Keratinocyte (primary cell): Measurements from ENCODE around the gene FN3K. TPM values are rescaled to one million over a fixed set of nuclear protein-coding genes. Genes with fewer than 3 reads are reported as not detected.
A peak's percentile ranks its signal among the peaks of the same experiment; 100 is the strongest.

Experiments used
- DNase-seq: peaks from one replicate; pipeline ENCODE4 v3.0.0-alpha.2; 2011; ENCODE audit warnings: low read depth, missing footprints, low spot score
- FAIRE-seq: peaks from 2 replicates; lab custom pipeline; 2011; peaks lifted over from hg19 to GRCh38; lab: Jason Lieb, UNC
- H2AFZ ChIP-seq: 2 replicates; pipeline ENCODE4 v1.6.0; 2012; ENCODE audit warnings: low read length, control low read depth, inconsistent platforms; ENCODE audit not compliant: control insufficient read depth
- H3K27ac ChIP-seq: 2 replicates; pipeline ENCODE4 v1.5.1; 2011; ENCODE audit warnings: low read length; ENCODE audit not compliant: control insufficient read depth, insufficient read depth
- H3K27me3 ChIP-seq: 3 replicates; pipeline ENCODE4 v1.6.0; 2011; ENCODE audit warnings: low read length; ENCODE audit not compliant: control insufficient read depth, insufficient read depth; ENCODE audit errors: extremely low read depth
- H3K36me3 ChIP-seq, 2 experiments: 2 replicates in 1 of 2; 3 replicates in 1 of 2; pipeline ENCODE4 v1.5.1; 2011; ENCODE audit warnings: low read length in 2 of 2, mild to moderate bottlenecking in 1 of 2; ENCODE audit not compliant: control insufficient read depth in 2 of 2, insufficient read depth in 2 of 2; ENCODE audit errors: extremely low read depth in 1 of 2
- H3K4me1 ChIP-seq: 3 replicates; pipeline ENCODE4 v1.5.1; 2011; ENCODE audit warnings: low read length; ENCODE audit not compliant: control insufficient read depth, insufficient read depth; ENCODE audit errors: extremely low read depth
- H3K4me2 ChIP-seq: 3 replicates; pipeline ENCODE4 v1.6.0; 2011; ENCODE audit warnings: low read depth, low read length; ENCODE audit not compliant: control insufficient read depth, insufficient read depth; ENCODE audit errors: extremely low read depth
- H3K4me3 ChIP-seq, 3 experiments: fragments of 200-600 bp in 1 of 3; sonication (generic) in 1 of 3; 2 replicates in 2 of 3; 3 replicates in 1 of 3; pipeline ENCODE4 v1.5.1; 2011 to 2016; ENCODE audit warnings: low read length in 3 of 3, mild to moderate bottlenecking in 3 of 3, control low read depth in 2 of 3, inconsistent platforms in 1 of 3, low read depth in 1 of 3, mixed read lengths in 1 of 3, mixed run types in 1 of 3, moderate library complexity in 1 of 3; ENCODE audit not compliant: control insufficient read depth in 2 of 3, insufficient read depth in 2 of 3; ENCODE audit errors: extremely low read depth in 1 of 3
- H3K79me2 ChIP-seq: 2 replicates; pipeline ENCODE4 v1.6.0; 2012; ENCODE audit warnings: low read length; ENCODE audit not compliant: control insufficient read depth, insufficient read depth
- H3K9ac ChIP-seq: 3 replicates; pipeline ENCODE4 v1.6.0; 2011; ENCODE audit warnings: low read length; ENCODE audit not compliant: control insufficient read depth, insufficient read depth; ENCODE audit errors: extremely low read depth
- H3K9me1 ChIP-seq: 3 replicates; pipeline ENCODE4 v1.6.0; 2011; ENCODE audit warnings: low read length; ENCODE audit not compliant: control insufficient read depth, insufficient read depth; ENCODE audit errors: extremely low read depth
- H3K9me3 ChIP-seq: 2 replicates; pipeline ENCODE4 v1.5.1; 2012; ENCODE audit warnings: low read depth, low read length; ENCODE audit not compliant: control insufficient read depth
- H4K20me1 ChIP-seq: 3 replicates; pipeline ENCODE4 v1.6.0; 2011; ENCODE audit warnings: low read length; ENCODE audit not compliant: control insufficient read depth, insufficient read depth; ENCODE audit errors: extremely low read depth
- EZH2 ChIP-seq: IDR thresholded peaks from one replicate; pipeline ENCODE4 v1.6.1; 2012; ENCODE audit warnings: inconsistent platforms, mild to moderate bottlenecking, low read length, moderate library complexity
- dilution Hi-C: fragments of 300-500 bp; cut with MboI; formaldehyde crosslinking; loops from one replicate; pipeline ENCODE4 v1.7.0; 2020; ENCODE audit warnings: low sequenced_read_pairs; ENCODE audit not compliant: extremely low pct_ligation_motif_present
- polyA plus RNA-seq, 5 experiments: library from polyadenylated mRNA; depleted of rRNA in 3 of 5; stranded (reverse) in 3 of 5; stranded (forward) in 1 of 5; unstranded in 1 of 5; fragments of >200 nt; gene quantifications; 1 replicate in 1 of 5; 2 replicates in 3 of 5; 3 replicates in 1 of 5; pipeline versions ENCODE4 v1.2.1 to v1.2.3, GENCODE V29; 2011 to 2012; ENCODE audit warnings: missing spikeins in 2 of 5, low read depth in 1 of 5, low replicate concordance in 1 of 5
- TF ChIP-seq, protein P1 (sequence below), 3 experiments: IDR thresholded peaks in 1 of 3; conservative IDR thresholded peaks in 1 of 3; optimal IDR thresholded peaks in 1 of 3; 2 replicates in 2 of 3; 3 replicates in 1 of 3; pipeline versions ENCODE3 to v1.5.1; 2011; ENCODE audit warnings: low read length in 3 of 3, mild to moderate bottlenecking in 3 of 3, moderate library complexity in 2 of 3, control low read depth in 1 of 3, inconsistent platforms in 1 of 3; ENCODE audit not compliant: insufficient read depth in 2 of 3; ENCODE audit errors: extremely low read depth in 1 of 3

Gene FN3K
- polyA plus RNA-seq, 1 donor (not counting 4 experiments of a cell fraction or from before 2014, with no cell fraction given), result 0.10 TPM

GRCh38 chr17:82786427-82786826, 51.0 kb downstream of the FN3K start:
- H3K4me1 ChIP-seq, result peaks cover 20% of the 10 kb centered on the region
- H3K9ac ChIP-seq, result peak overlapping the region; percentile 84
- no peaks in the 10 kb centered on the region for H3K27me3 ChIP-seq
- dilution Hi-C loops, result no loop called here
- H3K9me3 ChIP-seq, result no peaks in the 10 kb centered on the region
- no peak for DNase-seq
- no peak overlapping the region for H2AFZ ChIP-seq
- H3K9me1 ChIP-seq, result peaks cover 3% of the 10 kb centered on the region
- H3K27ac ChIP-seq, result peak overlapping the region; percentile 95
- peaks cover 12 to 13% of the 10 kb centered on the region in 2 experiments for H3K36me3 ChIP-seq
- H3K4me2 ChIP-seq, result peak overlapping the region; percentile 96
- TF ChIP-seq, protein P1, sequence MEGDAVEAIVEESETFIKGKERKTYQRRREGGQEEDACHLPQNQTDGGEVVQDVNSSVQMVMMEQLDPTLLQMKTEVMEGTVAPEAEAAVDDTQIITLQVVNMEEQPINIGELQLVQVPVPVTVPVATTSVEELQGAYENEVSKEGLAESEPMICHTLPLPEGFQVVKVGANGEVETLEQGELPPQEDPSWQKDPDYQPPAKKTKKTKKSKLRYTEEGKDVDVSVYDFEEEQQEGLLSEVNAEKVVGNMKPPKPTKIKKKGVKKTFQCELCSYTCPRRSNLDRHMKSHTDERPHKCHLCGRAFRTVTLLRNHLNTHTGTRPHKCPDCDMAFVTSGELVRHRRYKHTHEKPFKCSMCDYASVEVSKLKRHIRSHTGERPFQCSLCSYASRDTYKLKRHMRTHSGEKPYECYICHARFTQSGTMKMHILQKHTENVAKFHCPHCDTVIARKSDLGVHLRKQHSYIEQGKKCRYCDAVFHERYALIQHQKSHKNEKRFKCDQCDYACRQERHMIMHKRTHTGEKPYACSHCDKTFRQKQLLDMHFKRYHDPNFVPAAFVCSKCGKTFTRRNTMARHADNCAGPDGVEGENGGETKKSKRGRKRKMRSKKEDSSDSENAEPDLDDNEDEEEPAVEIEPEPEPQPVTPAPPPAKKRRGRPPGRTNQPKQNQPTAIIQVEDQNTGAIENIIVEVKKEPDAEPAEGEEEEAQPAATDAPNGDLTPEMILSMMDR (optimal IDR thresholded peaks at IDR 0.05 in 1 of 3, IDR thresholded peaks at IDR 0.05 in 1 of 3, conservative IDR thresholded peaks at IDR 0.05 in 1 of 3; ENCODE audit: extremely low read depth in 1 of 3, insufficient read depth in 2 of 3, low read length in 3 of 3), result no peak
- TF ChIP-seq EZH2, result no peak
- peaks cover 26% of the 10 kb centered on the region for H3K79me2 ChIP-seq
- no peak overlapping the region for H3K4me3 ChIP-seq
- peaks cover 19% of the 10 kb centered on the region for H4K20me1 ChIP-seq
- no peak for FAIRE-seq

GRCh38 chr17:82787081-82787848, 51.9 kb downstream of the FN3K start:
- Histone ChIP-seq H3K9me1 (peaks cover 3% of the 10 kb centered on the region), H2AFZ (peak overlapping the region; percentile 70), H4K20me1 (peaks cover 13% of the 10 kb centered on the region), H3K27me3 (no peaks in the 10 kb centered on the region), H3K9me3 (no peaks in the 10 kb centered on the region), H3K4me2 (peak overlapping the region; percentile 96), H3K36me3 (peaks cover 9 to 11% of the 10 kb centered on the region in 2 experiments), H3K4me3 (peak overlapping the region in 2 of 3 experiments; percentile 44 to 66), H3K4me1 (peaks cover 20% of the 10 kb centered on the region), H3K9ac (peak overlapping the region; percentile 84), H3K27ac (peak overlapping the region; percentile 95), H3K79me2 (peaks cover 30% of the 10 kb centered on the region)
- DNase-seq (peak; percentile 30), FAIRE-seq (peak; percentile 93)
- dilution Hi-C loops, result no loop called here
- TF ChIP-seq, protein P1 (optimal IDR thresholded peaks at IDR 0.05 in 1 of 3, IDR thresholded peaks at IDR 0.05 in 1 of 3, conservative IDR thresholded peaks at IDR 0.05 in 1 of 3; ENCODE audit: extremely low read depth in 1 of 3, insufficient read depth in 2 of 3, low read length in 3 of 3), result no peak
- TF ChIP-seq EZH2, result no peak
